Iris pigment epithelial cell (primary cell): ENCODE data around the gene TNIK.

Source experiments
- DNase-seq: peaks from one replicate; pipeline ENCODE4 v3.0.0-alpha.2; 2011; ENCODE audit warnings: low read depth

Gene TNIK

GRCh38 chr3:171417137-171417536 is 43.1 kb downstream of the TNIK start:
- no peak for DNase-seq

- no peak for DNase-seq
These were observed 43.5 kb downstream of the TNIK start for GRCh38 chr3:171416666-171417065.

- peak; percentile 65 for DNase-seq
These were observed 44.1 kb downstream of the TNIK start for GRCh38 chr3:171416061-171416460.

GRCh38 chr3:171415070-171415469 is 45.1 kb downstream of the TNIK start:
- DNase-seq, result peak; percentile 91

GRCh38 chr3:171412473-171412872 is 47.7 kb downstream of the TNIK start:
- no peak for DNase-seq

- no peak for DNase-seq
These were observed 48.2 kb downstream of the TNIK start for GRCh38 chr3:171412054-171412453.

- no peak for DNase-seq
These were observed 50.0 kb downstream of the TNIK start for GRCh38 chr3:171410186-171410585.

- DNase-seq, result peak; percentile 92
These were observed 52.4 kb downstream of the TNIK start for GRCh38 chr3:171407759-171408158.

- peak; percentile 44 for DNase-seq
These were observed 55.7 kb downstream of the TNIK start for GRCh38 chr3:171404376-171404967.

GRCh38 chr3:171402281-171402680 is 57.9 kb downstream of the TNIK start:
- DNase-seq, result no peak

GRCh38 chr3:171401432-171401831 is 58.8 kb downstream of the TNIK start:
- no peak for DNase-seq

GRCh38 chr3:171399842-171400241 is 60.4 kb downstream of the TNIK start:
- no peak for DNase-seq

- no peak for DNase-seq
These were observed 61.9 kb downstream of the TNIK start for GRCh38 chr3:171398343-171398742.

- no peak for DNase-seq
These were observed 63.1 kb downstream of the TNIK start for GRCh38 chr3:171397089-171397488.

GRCh38 chr3:171396048-171396447 is 64.2 kb downstream of the TNIK start:
- DNase-seq, result peak; percentile 72

GRCh38 chr3:171393032-171393744 is 67.0 kb downstream of the TNIK start:
- peak; percentile 67 for DNase-seq

GRCh38 chr3:171391432-171391831 is 68.8 kb downstream of the TNIK start:
- no peak for DNase-seq

GRCh38 chr3:171390051-171390941 is 69.9 kb downstream of the TNIK start:
- no peak for DNase-seq

GRCh38 chr3:171389491-171389890 is 70.7 kb downstream of the TNIK start:
- no peak for DNase-seq

GRCh38 chr3:171388527-171388926 is 71.7 kb downstream of the TNIK start:
- DNase-seq, result no peak

- no peak for DNase-seq
These were observed 73.1 kb downstream of the TNIK start for GRCh38 chr3:171387062-171387461.

GRCh38 chr3:171385086-171385485 is 75.1 kb downstream of the TNIK start:
- no peak for DNase-seq
